GOT3 (cell line): Measurements from ENCODE around the gene WWOX.
"Not testable (repeated sequence)": the region's sequence is repeated elsewhere in the genome, so short reads cannot be mapped to it uniquely, and the experiment has no call there.

Experiments
- DNase-seq: peaks from one replicate; lab custom pipeline; 2025; ENCODE audit warnings: mixed read lengths; lab: John Stamatoyannopoulos, UW

The WWOX gene

GRCh38 chr16:78576941-78577340 is 477.5 kb downstream of the WWOX start:
- DNase-seq: no peak

DNA sequence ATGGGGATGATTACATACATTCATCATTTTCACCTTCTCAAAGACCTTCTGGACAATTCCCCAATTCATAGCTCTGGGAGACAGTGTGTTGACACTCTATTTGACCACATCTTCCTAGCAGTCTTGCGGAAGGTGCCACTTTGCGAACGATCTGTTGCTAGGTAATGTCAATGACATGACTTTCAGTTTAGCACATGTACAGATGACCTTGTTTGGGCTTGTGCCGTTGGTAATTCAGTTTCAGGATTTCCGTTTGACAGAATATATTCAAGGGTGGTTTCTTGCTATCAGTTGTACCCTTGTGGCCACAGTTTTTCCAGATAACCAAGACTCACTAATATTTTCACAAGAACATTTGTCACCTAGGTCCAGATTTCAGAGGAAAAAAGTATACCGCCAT is 478.2 kb downstream of the WWOX start:
- DNase-seq: no peak

- DNase-seq: no peak
Observed at GRCh38 chr16:78579020-78579419, 479.6 kb downstream of the WWOX start.

- no peak for DNase-seq
Observed at GRCh38 chr16:78583441-78583840, 484.0 kb downstream of the WWOX start.

- DNase-seq: no peak
Observed at GRCh38 chr16:78584213-78584860, 484.9 kb downstream of the WWOX start.

- DNase-seq: no peak
Observed at GRCh38 chr16:78584991-78585390, 485.5 kb downstream of the WWOX start.

- DNase-seq: no peak
Observed at GRCh38 chr16:78589331-78589730, 489.9 kb downstream of the WWOX start.

DNA sequence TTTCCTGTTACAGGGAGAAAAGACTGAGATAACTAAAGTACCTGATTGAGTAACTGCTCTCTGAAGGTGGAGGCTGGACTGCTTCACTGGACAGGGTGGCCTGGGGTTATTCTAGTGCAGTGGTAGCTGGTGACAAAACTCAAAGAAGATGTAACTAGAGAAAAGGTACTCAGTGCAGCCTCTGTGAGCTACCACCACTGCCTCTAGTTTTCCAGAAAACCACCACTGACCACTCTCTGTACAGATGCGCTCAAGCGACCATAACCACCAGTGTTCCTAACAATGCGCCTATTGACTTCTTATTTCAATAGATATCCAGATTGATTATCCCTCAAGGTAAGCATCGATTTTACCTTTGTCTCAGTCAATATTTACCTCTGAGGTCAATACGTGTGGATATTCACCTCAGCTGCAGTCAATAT is 492.2 kb downstream of the WWOX start:
- DNase-seq: no peak

DNA sequence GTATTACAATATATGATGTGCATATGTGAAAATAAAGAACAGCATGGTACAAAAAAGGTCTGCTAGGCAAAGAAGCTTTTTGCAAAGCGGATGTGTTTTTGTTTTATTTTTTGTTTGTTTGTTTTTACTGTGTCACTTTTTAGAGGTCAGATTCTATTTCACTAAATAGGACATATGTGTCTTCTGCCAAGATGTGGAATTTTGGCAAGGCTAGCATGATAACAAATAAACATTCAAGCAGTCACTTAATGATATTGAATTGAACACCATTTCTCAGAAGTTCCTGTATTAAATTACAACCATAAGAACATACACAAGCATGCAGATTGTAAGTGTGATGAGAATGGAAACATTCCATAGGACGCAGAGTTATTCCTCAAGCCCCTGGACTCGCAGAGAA is 492.7 kb downstream of the WWOX start:
- DNase-seq: no peak

DNA sequence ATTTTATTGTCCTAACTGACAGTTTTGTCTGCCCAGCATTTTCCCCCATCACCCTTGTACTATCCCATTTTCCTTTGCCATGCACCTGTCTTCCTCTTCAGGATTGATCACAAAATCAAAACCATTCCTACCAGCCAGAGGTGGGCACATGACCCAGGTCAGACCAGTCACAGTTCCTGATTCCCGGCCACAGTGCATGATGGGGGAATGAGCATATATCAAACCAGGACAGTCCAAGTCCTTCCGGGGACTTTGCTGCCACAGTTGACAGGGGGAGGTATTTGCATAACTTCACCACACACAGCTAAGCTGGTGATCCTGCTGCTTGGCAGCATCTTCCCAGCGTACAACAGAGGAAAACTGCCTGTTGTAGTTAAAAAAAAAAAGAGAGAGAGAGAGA is 493.9 kb downstream of the WWOX start:
- DNase-seq: no peak

DNA sequence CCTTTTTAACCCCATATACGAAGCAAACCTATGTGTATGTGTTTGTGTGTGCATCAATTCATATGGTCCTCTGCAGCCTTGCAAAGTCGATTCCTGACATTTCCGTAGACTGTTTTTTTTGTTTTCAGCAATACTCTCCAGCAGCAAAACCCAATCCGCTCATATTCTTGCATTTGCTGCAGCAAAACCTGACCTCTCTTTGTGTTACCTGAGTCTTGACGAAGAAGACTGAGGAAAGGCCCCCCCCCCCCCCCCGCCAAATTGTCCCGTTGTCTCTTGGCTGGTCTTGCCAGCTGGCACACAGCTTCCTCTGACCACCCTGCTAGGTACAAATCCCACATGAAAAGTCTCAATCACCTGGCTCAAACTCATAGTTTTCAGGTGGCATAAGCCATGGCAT is 494.7 kb downstream of the WWOX start:
- DNase-seq: no peak

DNA sequence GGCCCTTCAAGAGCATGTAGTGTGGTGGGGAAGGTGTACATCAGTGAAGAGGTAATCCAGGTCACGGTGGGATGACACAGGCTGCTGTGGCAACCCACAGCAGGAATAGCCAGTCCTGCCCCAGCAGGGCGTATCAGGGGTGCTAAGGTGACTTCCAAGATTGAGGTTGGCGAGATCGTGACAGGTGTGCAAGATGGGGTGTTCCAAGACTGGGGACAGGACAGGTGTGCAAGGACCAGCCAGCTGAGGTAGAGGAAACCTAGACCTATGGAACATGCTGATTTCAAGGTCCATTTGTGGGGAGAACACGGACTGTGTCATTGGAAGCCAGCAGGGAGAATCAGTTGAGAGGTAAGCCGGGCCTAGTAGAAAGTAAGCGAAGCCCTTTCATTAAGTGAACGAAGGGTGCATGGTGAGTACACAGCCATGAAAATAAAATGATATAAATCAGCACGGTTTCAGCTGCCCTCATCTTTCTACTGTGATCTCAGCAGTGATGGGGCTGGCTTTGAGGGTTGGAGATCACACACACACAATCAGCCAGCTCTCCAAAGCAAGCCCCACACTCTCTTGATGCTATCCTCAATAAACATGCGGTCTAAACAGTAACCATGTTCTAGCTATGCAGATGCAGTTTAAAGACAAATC is 497.0 kb downstream of the WWOX start:
- no peak for DNase-seq

- DNase-seq: no peak
Observed at GRCh38 chr16:78596996-78597422, 497.6 kb downstream of the WWOX start.

DNA sequence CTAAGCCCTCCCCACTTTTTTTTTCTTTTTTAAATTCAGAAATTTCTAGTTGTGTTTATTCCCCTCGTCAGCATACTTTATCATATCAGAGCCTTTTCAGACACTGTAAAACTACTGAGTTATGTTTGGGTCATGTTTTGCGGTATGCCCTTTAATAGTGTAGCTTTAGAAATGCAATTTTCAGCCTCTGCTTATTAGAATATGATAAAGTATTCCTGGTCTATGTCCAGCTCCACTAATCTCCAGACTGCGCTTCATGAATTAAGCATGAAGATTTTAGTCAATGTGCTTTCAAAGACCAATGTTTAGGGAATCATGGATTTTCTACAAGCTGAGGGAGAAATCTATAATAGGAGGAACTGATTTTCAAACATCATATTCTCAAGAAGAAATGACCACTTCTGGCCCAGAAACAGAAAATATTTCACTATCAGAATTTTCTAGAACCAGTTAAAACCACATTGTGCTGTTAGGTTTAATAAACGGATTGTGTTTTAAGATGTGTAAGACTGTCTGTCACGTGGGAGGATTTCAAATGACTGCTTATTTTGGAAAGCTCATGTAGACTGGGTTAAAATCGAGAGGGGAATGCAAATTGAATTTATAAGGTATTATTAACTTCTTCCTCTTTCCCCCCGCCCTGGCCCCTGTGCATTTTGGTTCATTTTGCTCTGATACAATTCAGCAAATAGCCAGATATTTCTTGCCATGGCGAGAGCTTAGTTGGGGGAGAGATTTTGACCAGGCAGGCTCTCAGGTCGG is 498.5 kb downstream of the WWOX start:
- DNase-seq: no peak

- no peak for DNase-seq
Observed at GRCh38 chr16:78599271-78599670, 499.8 kb downstream of the WWOX start.

DNA sequence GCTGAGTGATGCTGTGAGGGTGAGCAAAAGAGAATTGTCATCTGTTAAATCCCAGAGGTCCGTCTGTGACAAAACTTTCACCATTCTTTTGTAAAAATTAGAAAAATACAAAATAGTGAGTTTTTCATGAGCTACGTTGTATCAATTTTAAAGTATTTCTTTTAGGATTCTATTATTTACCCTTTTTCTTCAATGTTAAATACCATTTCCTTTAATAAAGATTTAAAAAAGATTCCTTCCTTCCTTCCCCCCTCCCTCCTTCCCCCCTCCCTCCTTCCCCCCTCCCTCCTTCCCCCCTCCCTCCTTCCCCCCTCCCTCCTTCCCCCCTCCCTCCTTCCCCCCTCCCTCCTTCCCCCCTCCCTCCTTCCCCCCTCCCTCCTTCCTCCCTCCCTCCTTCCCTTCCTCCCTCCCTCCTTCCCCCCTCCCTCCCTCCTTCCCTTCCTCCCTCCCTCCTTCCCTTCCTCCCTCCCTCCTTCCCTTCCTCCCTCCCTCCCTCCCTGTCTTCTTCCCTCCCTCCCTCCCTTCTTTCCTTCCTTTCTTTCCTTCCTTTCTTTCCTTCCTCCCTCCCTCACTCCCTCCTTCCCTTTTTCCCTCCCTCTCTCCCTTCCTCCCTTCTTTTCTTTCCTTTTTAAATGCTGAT is 505.1 kb downstream of the WWOX start:
- not testable (repeated sequence) for DNase-seq

DNA sequence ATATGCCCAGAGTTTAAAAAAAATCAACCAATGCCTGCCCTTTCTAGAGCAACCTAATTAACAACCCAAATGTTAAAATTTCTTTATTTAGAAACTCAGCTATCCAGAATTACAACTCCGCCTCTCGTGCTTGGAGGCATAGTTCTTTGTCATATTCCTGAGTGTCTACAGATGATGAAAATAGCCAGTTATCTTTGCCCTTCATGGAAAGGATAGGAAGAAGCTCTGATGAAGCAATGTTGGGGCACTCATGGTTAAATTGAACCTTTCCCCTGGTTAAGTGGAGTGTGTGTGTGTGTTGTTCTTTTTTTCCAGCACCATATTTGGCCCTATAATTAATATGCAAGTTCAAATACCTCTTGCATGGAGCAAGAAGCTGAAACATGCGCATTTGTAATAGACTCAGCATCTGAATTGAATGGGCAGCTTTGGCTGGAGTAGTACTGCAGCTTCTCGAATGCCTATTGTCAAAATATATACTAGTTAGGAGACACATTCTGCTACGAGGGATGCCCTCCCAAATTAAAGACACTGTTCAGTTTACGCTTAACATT is 506.2 kb downstream of the WWOX start:
- DNase-seq: no peak

GRCh38 chr16:78606545-78606944 is 507.1 kb downstream of the WWOX start:
- no peak for DNase-seq

DNA sequence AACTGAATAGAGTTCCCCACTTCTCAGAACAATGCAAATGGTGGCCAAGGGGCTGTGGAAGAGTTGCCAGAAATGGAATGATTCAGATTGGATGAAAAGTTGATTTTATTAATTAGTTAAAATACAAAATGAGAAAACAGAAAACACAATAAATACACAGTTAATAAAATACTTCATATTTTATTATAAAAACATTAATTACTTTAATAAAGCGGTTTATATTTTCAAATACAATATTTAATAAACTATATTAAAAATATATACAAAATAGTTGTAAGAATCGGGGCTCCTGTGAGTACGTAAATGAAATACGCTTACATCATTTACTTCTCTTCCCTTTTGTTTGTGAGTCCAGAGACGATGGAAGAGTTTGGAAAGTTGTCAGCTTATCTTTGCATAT is 507.6 kb downstream of the WWOX start:
- no peak for DNase-seq

- no peak for DNase-seq
Observed at GRCh38 chr16:78607465-78607864, 508.0 kb downstream of the WWOX start.

DNA sequence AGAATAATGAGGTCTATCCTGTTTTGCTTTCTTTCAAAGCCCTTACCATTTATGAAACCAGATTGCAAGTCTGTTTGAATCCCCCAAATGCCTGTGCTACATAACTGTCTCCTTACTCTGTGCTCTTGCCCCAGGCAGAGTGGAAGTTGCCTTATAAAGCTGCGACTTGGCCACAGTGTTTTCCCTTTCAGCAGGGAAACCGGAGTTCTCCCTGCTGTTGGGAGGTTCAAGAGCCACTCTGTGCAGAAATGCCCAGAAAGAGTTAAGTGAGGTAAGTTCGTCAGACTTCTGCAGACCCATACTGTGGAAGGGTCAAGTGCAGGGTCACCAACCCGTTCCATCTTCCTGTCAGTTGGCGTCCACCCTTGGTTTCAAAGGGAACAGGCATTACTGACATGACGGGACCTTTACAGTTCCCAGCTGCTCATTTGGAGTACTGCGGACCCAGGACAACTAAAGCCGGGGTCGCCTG is 508.9 kb downstream of the WWOX start:
- DNase-seq: no peak
